ENCODE results near the gene ZBTB7A. TPM values are rescaled to one million over a fixed set of nuclear protein-coding genes. Genes with fewer than 3 reads are reported as not detected.

Gene ZBTB7A
- total and polyA plus RNA-seq, 2 of the 4 experiments (the other 2 are of a cell fraction), result 3.2 to 10.3 TPM

- no peak overlapping the region for H3K4ac ChIP-seq (ENCODE audit: low read depth, low read length)
- intact Hi-C loops (cut with micrococcal nuclease), result no loop called here
- H2BK5ac ChIP-seq (ENCODE audit: low read depth, low read length, poor library complexity, severe bottlenecking), result no peak overlapping the region
- BruUV-seq (replicated peaks), result no TSS peak
- H3K27ac ChIP-seq (ENCODE audit: insufficient read depth, low read length), result no peak overlapping the region
- no peak overlapping the region for H2AK9ac ChIP-seq (replicated peaks; ENCODE audit: low read depth, low read length, poor library complexity)
- H4K5ac ChIP-seq (ENCODE audit: low read depth, low read length), result no peak overlapping the region
- H3K36me3 ChIP-seq (ENCODE audit: control insufficient read depth, insufficient read depth, low read length), result peaks cover 50% of the 10 kb centered on the region
- no peak overlapping the region for H4K8ac ChIP-seq (ENCODE audit: low read depth in 2 of 2, low read length in 2 of 2)
- no peak overlapping the region for H2BK20ac ChIP-seq (ENCODE audit: low read depth, low read length)
- WGBS, 2 experiments (ENCODE audit: extremely low coverage in 2 of 2, insufficient read length in 1 of 2), result 100% methylated on average over 2 of the region's 40 CpGs; no CpG with 5 or more reads in 1 of the 2 experiments
- CTCF ChIA-PET, result no interaction called here
- no peak overlapping the region for H2AK5ac ChIP-seq (ENCODE audit: low read depth, low read length)
- peaks cover 16 to 43% of the 10 kb centered on the region in 2 experiments; a peak in 3 of 4 replicates for H3K79me1 ChIP-seq (ENCODE audit: low read depth in 1 of 2, low read length in 2 of 2)
- H3K9me1 ChIP-seq (ENCODE audit: insufficient read depth, low read length), result peaks cover 16% of the 10 kb centered on the region
- dilution Hi-C loops (cut with HindIII; ENCODE audit: low sequenced_read_pairs, unreplicated experiment), result no loop called here
- H4K20me1 ChIP-seq (ENCODE audit: insufficient read depth, low read length), result peaks cover 55% of the 10 kb centered on the region
- DNase-seq (no peak), ATAC-seq (ENCODE audit: low read depth) (no peak)
- TF ChIP-seq RFX5 (IDR thresholded peaks at IDR 0.05; ENCODE audit: low read depth, low read length), result no peak
- TF ChIP-seq MAZ (IDR thresholded peaks at IDR 0.05; ENCODE audit: borderline replicate concordance, low read depth, low read length), result no peak
- no peak for TF ChIP-seq CHD1 (IDR thresholded peaks at IDR 0.05; ENCODE audit: low read depth, low read length)
- TF ChIP-seq ELK1 (IDR thresholded peaks at IDR 0.05; ENCODE audit: borderline replicate concordance, low read depth, low read length), result no peak
- no peak for TF ChIP-seq MAFK (IDR thresholded peaks at IDR 0.05; ENCODE audit: low read depth, low read length)
- no peak for TF ChIP-seq NFE2L2 (IDR thresholded peaks at IDR 0.05; ENCODE audit: low read depth, low read length)
- TF ChIP-seq, protein P1, sequence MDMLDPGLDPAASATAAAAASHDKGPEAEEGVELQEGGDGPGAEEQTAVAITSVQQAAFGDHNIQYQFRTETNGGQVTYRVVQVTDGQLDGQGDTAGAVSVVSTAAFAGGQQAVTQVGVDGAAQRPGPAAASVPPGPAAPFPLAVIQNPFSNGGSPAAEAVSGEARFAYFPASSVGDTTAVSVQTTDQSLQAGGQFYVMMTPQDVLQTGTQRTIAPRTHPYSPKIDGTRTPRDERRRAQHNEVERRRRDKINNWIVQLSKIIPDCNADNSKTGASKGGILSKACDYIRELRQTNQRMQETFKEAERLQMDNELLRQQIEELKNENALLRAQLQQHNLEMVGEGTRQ (IDR thresholded peaks at IDR 0.05; ENCODE audit: low read depth, low read length), result no peak
- no peak for TF ChIP-seq RAD21 (IDR thresholded peaks at IDR 0.05; ENCODE audit: low read length)
- TF ChIP-seq FOS (IDR thresholded peaks at IDR 0.05; ENCODE audit: low read depth, low read length), result no peak
- no peak for TF ChIP-seq CTCF (conservative IDR thresholded peaks at IDR 0.05; ENCODE audit: low read depth, low read length)
- no peak for TF ChIP-seq CEBPB (IDR thresholded peaks at IDR 0.05; ENCODE audit: low read depth, low read length)
- no peak for TF ChIP-seq BHLHE40 (IDR thresholded peaks at IDR 0.05; ENCODE audit: low read depth, low read length)
- no peak for TF ChIP-seq MXI1 (IDR thresholded peaks at IDR 0.05; ENCODE audit: borderline replicate concordance, low read depth, low read length)
- no peak for TF ChIP-seq POLR2A (IDR thresholded peaks at IDR 0.05; ENCODE audit: low read depth, low read length)
- H3K27me3 ChIP-seq (ENCODE audit: control insufficient read depth, insufficient read depth, low read length), result no peaks in the 10 kb centered on the region
- in situ Hi-C loops (cut with MboI; ENCODE audit: low sequenced_read_pairs), result no loop called here
- no peak overlapping the region for H2BK120ac ChIP-seq (ENCODE audit: low read depth, low read length)
- H2BK15ac ChIP-seq (ENCODE audit: low read depth, low read length), result no peak overlapping the region
- H3K4me3 ChIP-seq (ENCODE audit: insufficient read depth, low read depth, low read length), result no peak overlapping the region
- H3K9me3 ChIP-seq (ENCODE audit: control insufficient read depth, insufficient read depth, low read length), result no peaks in the 10 kb centered on the region
- H3K56ac ChIP-seq (ENCODE audit: extremely low read depth, insufficient read depth, low read length), result no peak overlapping the region
- no peak overlapping the region for H4K91ac ChIP-seq (ENCODE audit: insufficient read depth, low read depth, low read length)
- H2AFZ ChIP-seq (replicated peaks; ENCODE audit: low read length, poor library complexity), result no peak overlapping the region
- POLR2A ChIA-PET (ENCODE audit: unreplicated experiment), result interaction anchor here (0.7 kb wide), 1 partner anchor 39 kb away, joined by 3 read pairs; no protein-coding TSS in a partner anchor
- no peak overlapping the region for H3K18ac ChIP-seq (ENCODE audit: low read depth, low read length)
- H3K9ac ChIP-seq (ENCODE audit: low read depth, low read length), result no peak overlapping the region
- no peak overlapping the region for H3K14ac ChIP-seq (replicated peaks; ENCODE audit: low read depth, low read length)
- no peak overlapping the region for H3K23ac ChIP-seq (ENCODE audit: low read depth, low read length)
- no peak overlapping the region for H3K4me2 ChIP-seq (ENCODE audit: low read depth, low read length)
- H3K4me1 ChIP-seq (ENCODE audit: control insufficient read depth, insufficient read depth, low read length), result no peaks in the 10 kb centered on the region
Observed at GRCh38 chr19:4038661-4039423, 27.9 kb downstream of the ZBTB7A start.
